Activated CD4-positive, CD25-positive, alpha-beta regulatory T cell (primary cell): ENCODE results near the gene TMC1.

Experiments used
- DNase-seq, 4 experiments: peaks; one replicate each; lab custom pipeline; 2025; lab: John Stamatoyannopoulos, UW

Gene TMC1

GRCh38 chr9:72575666-72576065 lies 54.3 kb downstream of the TMC1 start:
- no peak for DNase-seq

- DNase-seq, result no peak
Measured at GRCh38 chr9:72576087-72576486, 54.7 kb downstream of the TMC1 start.

GRCh38 chr9:72577212-72577753 lies 55.9 kb downstream of the TMC1 start:
- DNase-seq, result no peak

GRCh38 chr9:72579190-72579589 lies 57.8 kb downstream of the TMC1 start:
- no peak for DNase-seq

GRCh38 chr9:72579880-72580550 lies 58.6 kb downstream of the TMC1 start:
- no peak for DNase-seq

- no peak for DNase-seq
Measured at GRCh38 chr9:72581694-72582093, 60.3 kb downstream of the TMC1 start.

- no peak for DNase-seq
Measured at GRCh38 chr9:72583370-72583769, 62.0 kb downstream of the TMC1 start.

- DNase-seq, result no peak
Measured at GRCh38 chr9:72586388-72587130, 65.2 kb downstream of the TMC1 start.

GRCh38 chr9:72588336-72588735 lies 66.9 kb downstream of the TMC1 start:
- no peak for DNase-seq

- DNase-seq, result no peak
Measured at GRCh38 chr9:72589667-72590521, 68.5 kb downstream of the TMC1 start.

- no peak for DNase-seq
Measured at GRCh38 chr9:72590824-72591223, 69.4 kb downstream of the TMC1 start.

GRCh38 chr9:72592502-72593403 lies 71.3 kb downstream of the TMC1 start:
- no peak for DNase-seq

GRCh38 chr9:72596451-72597180 lies 75.2 kb downstream of the TMC1 start:
- no peak for DNase-seq

GRCh38 chr9:72597181-72597517 lies 75.7 kb downstream of the TMC1 start:
- DNase-seq, result no peak

- no peak for DNase-seq
Measured at GRCh38 chr9:72597601-72598000, 76.2 kb downstream of the TMC1 start.

- DNase-seq, result no peak
Measured at GRCh38 chr9:72598639-72599038, 77.2 kb downstream of the TMC1 start.

GRCh38 chr9:72599874-72600534 lies 78.6 kb downstream of the TMC1 start:
- DNase-seq, result no peak

- DNase-seq, result no peak
Measured at GRCh38 chr9:72600671-72601070, 79.3 kb downstream of the TMC1 start.

- no peak for DNase-seq
Measured at GRCh38 chr9:72601615-72602014, 80.2 kb downstream of the TMC1 start.

- no peak for DNase-seq
Measured at GRCh38 chr9:72612449-72612848, 91.0 kb downstream of the TMC1 start.
